EL (cell line): Measurements from ENCODE around the gene RENBP.

Experiments used
- DNase-seq: peaks from one replicate; pipeline ENCODE4 v3.0.0-alpha.2; 2016

The RENBP gene

DNA sequence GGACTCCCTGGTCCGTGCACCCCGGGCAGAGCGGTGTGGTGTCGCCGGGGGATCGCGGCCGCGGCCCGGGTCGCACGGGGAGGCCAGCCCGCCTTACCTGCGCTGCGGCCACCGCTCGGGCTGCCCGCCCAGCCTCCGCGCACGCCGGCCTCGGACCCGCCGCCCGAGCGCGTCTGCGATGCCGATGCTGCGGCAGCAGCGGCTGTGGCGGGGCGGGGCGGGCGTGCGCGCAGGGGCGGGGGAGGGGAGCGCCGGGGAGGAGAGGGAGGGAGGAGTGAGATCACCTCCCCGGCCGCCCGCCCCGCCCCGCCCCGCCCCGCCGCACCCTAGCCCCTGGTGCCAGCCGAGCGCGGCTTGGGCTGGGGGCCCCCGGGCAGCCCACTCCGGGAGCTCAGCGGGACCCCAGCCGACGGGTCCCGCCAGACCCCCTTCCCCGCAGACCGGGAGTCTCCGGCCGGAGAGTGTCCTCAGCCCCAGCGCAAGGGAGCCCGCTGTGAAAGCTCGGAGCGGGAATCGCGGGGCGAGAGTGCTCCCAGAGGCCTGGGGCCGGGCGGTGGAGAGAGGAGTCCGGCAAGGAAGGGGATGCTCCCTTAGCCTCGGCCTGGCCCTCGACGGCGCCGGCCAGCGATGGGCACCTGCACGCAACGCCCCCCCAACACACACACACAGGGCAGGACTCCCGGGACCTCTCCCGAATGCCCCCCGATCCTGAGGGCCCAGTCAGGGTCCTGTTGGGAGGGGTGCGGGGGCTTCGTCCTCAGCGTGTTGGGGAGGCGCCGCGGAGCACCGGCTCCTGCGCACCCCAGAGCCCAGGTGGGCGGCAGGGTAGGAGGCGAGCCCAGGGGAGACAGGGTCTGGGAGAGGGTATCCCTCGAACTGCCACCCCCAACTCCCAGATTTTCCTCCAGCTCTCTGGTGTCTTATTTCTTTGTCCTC lies 58.2 kb downstream of the RENBP start, which contains the start of gene L1CAM:
Gene L1CAM, minus strand, starts transcription at position 206 of the 936 bp plus-strand sequence. CDS start 10,337 bp downstream, outside the sequence.
- DNase-seq = peak; percentile 37
